Measurements from ENCODE around the gene PTGDS. TPM values are rescaled to one million over a fixed set of nuclear protein-coding genes. Genes with fewer than 3 reads are reported as not detected.

Gene PTGDS
- total RNA-seq, 1 experiment from 2014 or later: 3.6 TPM

- no peaks in the 10 kb centered on the region for H3K79me2 ChIP-seq (ENCODE audit: insufficient read depth, low read length)
- no peak overlapping the region for H4K5ac ChIP-seq (ENCODE audit: insufficient read length, low read depth, low read length)
- H3K27me3 Mint-ChIP-seq (ENCODE audit: low read depth): peaks cover 17% of the 10 kb centered on the region
- H3K4me3 Mint-ChIP-seq: no peak overlapping the region
- H3K36me3 Mint-ChIP-seq (ENCODE audit: insufficient read depth in 1 of 3, low read depth in 3 of 3): no peaks in the 10 kb centered on the region
- no peak overlapping the region for H4K8ac ChIP-seq (replicated peaks; ENCODE audit: insufficient read length, low read depth, low read length)
- no peak overlapping the region for H3T11ph ChIP-seq (ENCODE audit: low read length)
- no peak overlapping the region for H3K27ac ChIP-seq (ENCODE audit: insufficient read length, low read depth, low read length)
- H3K27ac Mint-ChIP-seq: no peak overlapping the region; a peak in 1 of 7 replicates
- H3K79me1 ChIP-seq (ENCODE audit: insufficient read depth, low read depth, low read length, poor library complexity, severe bottlenecking): no peaks in the 10 kb centered on the region
- no peak for TF ChIP-seq CTCF (conservative IDR thresholded peaks at IDR 0.05)
- H3K9ac ChIP-seq (ENCODE audit: extremely low read depth, insufficient read length, low read length): no peak overlapping the region
- H2AFZ ChIP-seq (ENCODE audit: low read length): no peak overlapping the region
- no peak overlapping the region for H2BK120ac ChIP-seq (ENCODE audit: low read depth, low read length, poor library complexity, severe bottlenecking)
- no peak overlapping the region for H2BK20ac ChIP-seq (ENCODE audit: low read depth, low read length, poor library complexity, severe bottlenecking)
- H3K4me1 Mint-ChIP-seq: peaks cover 7 to 15% of the 10 kb centered on the region in 2 experiments
- H4K20me1 ChIP-seq (ENCODE audit: control insufficient read depth, insufficient read depth, insufficient read length): peaks cover 1% of the 10 kb centered on the region
- H3K4me2 ChIP-seq (ENCODE audit: insufficient read depth, insufficient read length, low read length): no peak overlapping the region
- no peak overlapping the region for H2BK5ac ChIP-seq (ENCODE audit: insufficient read length, low read length)
- no peaks in the 10 kb centered on the region for H3K27me3 ChIP-seq (ENCODE audit: insufficient read depth, low read length)
- H4K91ac ChIP-seq (ENCODE audit: insufficient read length, low read depth, low read length): no peak overlapping the region
- no peaks in the 10 kb centered on the region for H3K23me2 ChIP-seq (ENCODE audit: insufficient read length, low read depth, low read length, poor library complexity, severe bottlenecking)
- H3K14ac ChIP-seq (ENCODE audit: insufficient read depth, low read length): no peak overlapping the region
- no peak overlapping the region for H3K23ac ChIP-seq (ENCODE audit: insufficient read length, low read depth, low read length)
- peaks cover 2% of the 10 kb centered on the region; the same call in 1 of the 2 replicates for H3K4me1 ChIP-seq (ENCODE audit: insufficient read depth, low read length)
- no peak overlapping the region for H3K18ac ChIP-seq (ENCODE audit: insufficient read length, low read depth, low read length)
- no CpG with 5 or more reads among the region's 11 CpGs for WGBS (ENCODE audit: extremely low coverage, insufficient read length, low lambda C conversion rate)
- no peaks in the 10 kb centered on the region for H3K9me3 ChIP-seq (ENCODE audit: control insufficient read depth, low read depth, low read length)
- no peak overlapping the region for H3K4ac ChIP-seq (ENCODE audit: low read depth, low read length)
- H3K9me3 Mint-ChIP-seq: no peaks in the 10 kb centered on the region
- no peak overlapping the region for H2BK15ac ChIP-seq (ENCODE audit: low read depth, low read length)
- no peak overlapping the region for H2AK5ac ChIP-seq (ENCODE audit: insufficient read length, low read length)
- no peak overlapping the region for H2BK12ac ChIP-seq (ENCODE audit: insufficient read length, low read depth, low read length)
- no peak overlapping the region for H3K56ac ChIP-seq (ENCODE audit: insufficient read length, low read depth, low read length)
- no peak for DNase-seq
These were observed 14.5 kb upstream of the PTGDS start for GRCh38 chr9:136962701-136963248.
